Stimulated activated CD8-positive, alpha-beta memory T cell treated with anti-CD3 and anti-CD28 coated beads, Interleukin-4, amount 100 ng/mL, for 48 hours (primary cell): Measurements from ENCODE around the gene LSM14B.
"Not testable (repeated sequence)": the region's sequence is repeated elsewhere in the genome, so short reads cannot be mapped to it uniquely, and the experiment has no call there.

ENCODE experiments used
- DNase-seq: peaks from one replicate; pipeline ENCODE4 v3.0.0-alpha.2; 2020

LSM14B gene

GRCh38 chr20:62147528-62147927, 25.3 kb downstream of the LSM14B start:
- DNase-seq, result no peak

GRCh38 chr20:62148383-62148782, 26.1 kb downstream of the LSM14B start:
- not testable (repeated sequence) for DNase-seq

GRCh38 chr20:62148908-62149314, 26.6 kb downstream of the LSM14B start:
- no peak for DNase-seq

- no peak for DNase-seq
These were observed 27.4 kb downstream of the LSM14B start for GRCh38 chr20:62149532-62150309.

GRCh38 chr20:62150310-62150575, 28.0 kb downstream of the LSM14B start:
- no peak for DNase-seq

GRCh38 chr20:62151225-62151624, 28.9 kb downstream of the LSM14B start:
- DNase-seq, result no peak

GRCh38 chr20:62151835-62152364, 29.6 kb downstream of the LSM14B start:
- DNase-seq, result no peak

- no peak for DNase-seq
These were observed 33.4 kb downstream of the LSM14B start for GRCh38 chr20:62155428-62156253.

GRCh38 chr20:62156254-62156556, 33.9 kb downstream of the LSM14B start:
- no peak for DNase-seq

- peak; percentile 86 for DNase-seq
These were observed 34.5 kb downstream of the LSM14B start for GRCh38 chr20:62156592-62157386.

GRCh38 chr20:62157387-62158087, 35.3 kb downstream of the LSM14B start:
- DNase-seq, result no peak

GRCh38 chr20:62158088-62158400, 35.8 kb downstream of the LSM14B start:
- DNase-seq, result no peak

GRCh38 chr20:62158541-62158940, 36.3 kb downstream of the LSM14B start:
- DNase-seq, result no peak

GRCh38 chr20:62159052-62159451, 36.8 kb downstream of the LSM14B start:
- DNase-seq, result no peak

GRCh38 chr20:62159839-62160238, 37.6 kb downstream of the LSM14B start:
- DNase-seq, result peak; percentile 88

GRCh38 chr20:62160253-62160652, 38.0 kb downstream of the LSM14B start:
- no peak for DNase-seq

GRCh38 chr20:62160876-62161275, 38.6 kb downstream of the LSM14B start:
- no peak for DNase-seq

- DNase-seq, result no peak
These were observed 39.1 kb downstream of the LSM14B start for GRCh38 chr20:62161347-62161746.

- DNase-seq, result no peak
These were observed 40.6 kb downstream of the LSM14B start for GRCh38 chr20:62162765-62163484.

GRCh38 chr20:62163485-62163865, 41.2 kb downstream of the LSM14B start:
- no peak for DNase-seq

GRCh38 chr20:62163986-62164762, 41.9 kb downstream of the LSM14B start:
- DNase-seq, result no peak
